Breast epithelium (tissue), 3 donors: ENCODE results near the gene NEDD1.

Experiments
- CTCF ChIP-seq, 3 donors: fragments of 450-650 bp; IDR thresholded peaks; one replicate each; pipeline ENCODE4 v1.5.1; 2016 to 2017; ENCODE audit warnings: antibody characterized with exemption in 3 of 3, mild to moderate bottlenecking in 3 of 3, moderate library complexity in 3 of 3
- POLR2A ChIP-seq: fragments of 450-650 bp; IDR thresholded peaks from one replicate; pipeline ENCODE4 v1.6.1; 2016; ENCODE audit warnings: antibody characterized with exemption, mild to moderate bottlenecking, moderate library complexity

GRCh38 chr12:96979532-96979931, 72.5 kb downstream of the NEDD1 start:
- no peak for TF ChIP-seq CTCF (IDR thresholded peaks at IDR 0.05)
- no peak for TF ChIP-seq POLR2A
